ENCODE data around the gene CDH15. TPM values are rescaled to one million over a fixed set of nuclear protein-coding genes. Genes with fewer than 3 reads are reported as not detected.

CDH15 gene
- total and polyA plus RNA-seq, 2 of the 13 experiments (the other 11 are each of a cell fraction or from before 2014, with no cell fraction given) = 0.74 to 2.2 TPM

- TF ChIP-seq SALL2 (CRISPR knock-in tag; IDR thresholded peaks at IDR 0.05) = no peak; the same call in 1 of the 2 replicates
- TF ChIP-seq ZBTB4 (CRISPR knock-in tag; IDR thresholded peaks at IDR 0.05; ENCODE audit: borderline replicate concordance) = no peak
- TF ChIP-seq PRPF4 (IDR thresholded peaks at IDR 0.05; ENCODE audit: low read depth, low read length, poor library complexity, severe bottlenecking) = no peak
- peak; percentile 62; the same call in 1 of the 2 replicates for TF ChIP-seq PBX3 (CRISPR knock-in tag; IDR thresholded peaks at IDR 0.05; ENCODE audit: borderline replicate concordance)
- no peak for TF ChIP-seq ZNF614 (CRISPR knock-in tag; IDR thresholded peaks at IDR 0.05; ENCODE audit: borderline replicate concordance)
- no peak for TF ChIP-seq JDP2 (CRISPR knock-in tag; IDR thresholded peaks at IDR 0.05; ENCODE audit: borderline replicate concordance)
- no peak for TF ChIP-seq JARID2 (CRISPR knock-in tag; IDR thresholded peaks at IDR 0.05; ENCODE audit: insufficient replicate concordance)
- TF ChIP-seq CEBPB (IDR thresholded peaks at IDR 0.05; ENCODE audit: borderline replicate concordance, low read depth, low read length) = no peak
- TF ChIP-seq KLF16 (CRISPR knock-in tag; IDR thresholded peaks at IDR 0.05) = no peak
- TF ChIP-seq HNF4G (IDR thresholded peaks at IDR 0.05; ENCODE audit: borderline replicate concordance, low read depth, low read length) = no peak
- no peak for TF ChIP-seq HNF4G (CRISPR knock-in tag; IDR thresholded peaks at IDR 0.05; ENCODE audit: borderline replicate concordance, low read depth)
- no peak for TF ChIP-seq NONO (IDR thresholded peaks at IDR 0.05)
- peak; percentile 57; the same call in 1 of the 2 replicates for TF ChIP-seq NONO (CRISPR knock-in tag; conservative IDR thresholded peaks at IDR 0.05)
- TF ChIP-seq SMAD3 (CRISPR knock-in tag; IDR thresholded peaks at IDR 0.05) = no peak
- no peak for TF ChIP-seq ZSCAN9 (CRISPR knock-in tag; IDR thresholded peaks at IDR 0.05; ENCODE audit: borderline replicate concordance)
- no peak for TF ChIP-seq MTERF4 (CRISPR knock-in tag; IDR thresholded peaks at IDR 0.05)
- TF ChIP-seq LCORL (IDR thresholded peaks at IDR 0.05) = no peak
- no peak for TF ChIP-seq LCORL (CRISPR knock-in tag; IDR thresholded peaks at IDR 0.05)
- no peak for TF ChIP-seq KLF13 (CRISPR knock-in tag; IDR thresholded peaks at IDR 0.05)
- no peak for TF ChIP-seq ZNF850 (CRISPR knock-in tag; conservative IDR thresholded peaks at IDR 0.05)
- TF ChIP-seq POLR2AphosphoS5 (IDR thresholded peaks at IDR 0.05; ENCODE audit: low read depth, low read length) = no peak
- TF ChIP-seq ZNF83 (CRISPR knock-in tag; IDR thresholded peaks at IDR 0.05; ENCODE audit: borderline replicate concordance) = no peak
- no peak for TF ChIP-seq MAF1 (CRISPR knock-in tag; IDR thresholded peaks at IDR 0.05; ENCODE audit: borderline replicate concordance)
These were observed at the start of gene CDH15 (continued) for GRCh38 chr16:89171216-89172170.
